Measurements from ENCODE around the gene ARHGEF9.

The ARHGEF9 gene

DNA sequence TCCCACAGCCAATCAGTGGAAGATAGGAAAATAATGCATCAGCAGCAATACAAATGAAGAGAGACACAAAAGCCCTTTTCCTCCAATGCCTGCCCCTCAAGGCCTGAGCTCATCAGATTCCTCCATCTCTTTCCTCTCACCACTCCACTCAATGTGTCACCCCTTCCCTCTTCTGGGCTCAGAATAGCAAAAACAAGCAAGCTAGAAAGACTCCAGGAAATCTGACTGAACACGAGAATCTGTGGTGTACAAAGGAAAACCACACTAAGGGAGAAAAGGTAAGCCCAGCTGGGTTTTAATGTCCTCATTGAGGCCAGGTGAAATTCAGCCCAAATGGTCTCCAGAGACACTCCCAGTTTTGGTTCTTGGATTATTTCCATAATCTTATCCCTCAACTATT, 46.3 kb downstream of the ARHGEF9 start:
- H3K4me3 ChIP-seq (ENCODE audit: low read depth, low read length), result no peak overlapping the region
- DNase-seq (ENCODE audit: low read depth), result no peak
- TF ChIP-seq, protein P1, sequence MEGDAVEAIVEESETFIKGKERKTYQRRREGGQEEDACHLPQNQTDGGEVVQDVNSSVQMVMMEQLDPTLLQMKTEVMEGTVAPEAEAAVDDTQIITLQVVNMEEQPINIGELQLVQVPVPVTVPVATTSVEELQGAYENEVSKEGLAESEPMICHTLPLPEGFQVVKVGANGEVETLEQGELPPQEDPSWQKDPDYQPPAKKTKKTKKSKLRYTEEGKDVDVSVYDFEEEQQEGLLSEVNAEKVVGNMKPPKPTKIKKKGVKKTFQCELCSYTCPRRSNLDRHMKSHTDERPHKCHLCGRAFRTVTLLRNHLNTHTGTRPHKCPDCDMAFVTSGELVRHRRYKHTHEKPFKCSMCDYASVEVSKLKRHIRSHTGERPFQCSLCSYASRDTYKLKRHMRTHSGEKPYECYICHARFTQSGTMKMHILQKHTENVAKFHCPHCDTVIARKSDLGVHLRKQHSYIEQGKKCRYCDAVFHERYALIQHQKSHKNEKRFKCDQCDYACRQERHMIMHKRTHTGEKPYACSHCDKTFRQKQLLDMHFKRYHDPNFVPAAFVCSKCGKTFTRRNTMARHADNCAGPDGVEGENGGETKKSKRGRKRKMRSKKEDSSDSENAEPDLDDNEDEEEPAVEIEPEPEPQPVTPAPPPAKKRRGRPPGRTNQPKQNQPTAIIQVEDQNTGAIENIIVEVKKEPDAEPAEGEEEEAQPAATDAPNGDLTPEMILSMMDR (IDR thresholded peaks at IDR 0.05; ENCODE audit: low read depth, low read length, missing control alignments), result no peak

DNA sequence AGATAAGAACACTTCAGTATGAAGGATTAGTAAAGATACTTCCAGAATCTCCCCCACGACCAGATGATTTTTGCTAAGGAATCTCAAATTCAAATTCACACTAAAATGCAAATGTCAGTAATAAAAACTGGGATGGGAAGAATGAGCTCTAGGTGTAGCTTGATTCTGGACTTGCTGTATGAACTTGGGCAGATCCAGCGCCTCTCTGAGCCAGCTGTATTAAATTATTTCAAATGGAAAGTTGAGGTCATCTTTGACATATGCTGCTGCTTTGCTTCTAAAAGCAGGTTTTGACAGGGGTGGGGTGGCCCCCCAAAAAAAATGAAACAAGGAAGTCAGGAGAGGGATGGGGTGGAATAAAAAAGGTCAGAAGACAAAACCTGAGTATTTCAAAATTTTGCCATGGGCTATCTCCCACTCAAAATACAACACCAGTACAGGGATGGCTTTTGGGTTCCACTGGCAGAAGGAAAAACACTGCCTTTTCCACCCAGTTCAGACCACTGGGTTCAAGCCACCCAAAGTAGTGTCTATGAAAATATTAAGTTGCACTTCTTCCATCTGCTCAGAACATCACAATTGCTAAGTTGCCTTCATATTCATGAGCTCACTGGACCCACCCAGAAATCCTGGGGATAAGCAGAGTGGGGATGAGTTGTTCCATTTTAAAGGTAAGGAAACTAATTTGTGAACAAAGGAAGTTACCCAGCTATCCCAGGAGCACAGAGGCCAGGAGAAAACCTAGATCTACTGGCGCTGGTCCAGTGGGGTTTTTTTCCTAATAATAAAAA, 47.7 kb downstream of the ARHGEF9 start:
- TF ChIP-seq, protein P1 (IDR thresholded peaks at IDR 0.05; ENCODE audit: low read depth, low read length, missing control alignments), result no peak
- no peak overlapping the region for H3K4me3 ChIP-seq (ENCODE audit: low read depth, low read length)
- no peak for DNase-seq (ENCODE audit: low read depth)

DNA sequence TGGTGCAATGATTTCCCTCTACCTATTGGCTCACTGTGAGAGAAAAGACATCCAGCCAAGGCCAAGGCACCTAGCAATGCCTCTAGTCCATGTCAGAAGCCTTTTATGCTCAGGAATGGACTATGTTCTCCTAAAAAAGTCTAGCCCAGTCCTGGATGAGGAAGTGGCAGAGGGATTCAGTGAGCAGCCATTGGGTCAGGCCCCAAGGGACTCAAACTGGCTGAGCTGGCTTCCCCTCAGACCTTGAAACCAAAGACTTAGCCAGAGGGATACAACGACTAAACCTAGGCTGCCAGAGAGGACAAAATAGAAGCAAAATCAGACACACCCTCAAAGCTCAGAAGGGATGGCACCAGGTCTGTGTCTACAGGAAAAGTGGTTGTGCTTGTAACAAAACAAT, 49.1 kb downstream of the ARHGEF9 start:
- no peak for DNase-seq (ENCODE audit: low read depth)
- no peak overlapping the region for H3K4me3 ChIP-seq (ENCODE audit: low read depth, low read length)
- TF ChIP-seq, protein P1 (IDR thresholded peaks at IDR 0.05; ENCODE audit: low read depth, low read length, missing control alignments), result no peak

DNA sequence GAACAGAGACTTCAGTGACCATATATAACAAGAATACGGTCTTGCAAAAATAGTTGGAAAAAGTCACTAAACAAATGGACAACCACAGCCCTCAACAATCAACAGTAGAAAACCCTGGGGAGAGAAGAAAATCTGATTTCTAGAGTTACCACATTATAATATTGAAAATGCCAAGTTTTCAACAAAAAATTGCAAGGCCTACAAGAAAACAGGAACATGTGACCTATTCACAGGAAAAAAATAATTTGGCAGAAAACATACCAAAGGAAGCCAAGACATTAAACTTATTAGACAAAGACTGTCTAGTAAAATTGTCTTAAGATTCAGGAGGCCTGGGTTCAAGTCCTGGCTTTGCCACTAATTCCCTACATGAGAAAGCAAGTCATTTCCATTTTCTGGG, 64.7 kb downstream of the ARHGEF9 start:
- TF ChIP-seq, protein P1 (IDR thresholded peaks at IDR 0.05; ENCODE audit: low read depth, low read length, missing control alignments), result no peak
- DNase-seq (ENCODE audit: low read depth), result no peak
- H3K4me3 ChIP-seq (ENCODE audit: low read depth, low read length), result no peak overlapping the region

DNA sequence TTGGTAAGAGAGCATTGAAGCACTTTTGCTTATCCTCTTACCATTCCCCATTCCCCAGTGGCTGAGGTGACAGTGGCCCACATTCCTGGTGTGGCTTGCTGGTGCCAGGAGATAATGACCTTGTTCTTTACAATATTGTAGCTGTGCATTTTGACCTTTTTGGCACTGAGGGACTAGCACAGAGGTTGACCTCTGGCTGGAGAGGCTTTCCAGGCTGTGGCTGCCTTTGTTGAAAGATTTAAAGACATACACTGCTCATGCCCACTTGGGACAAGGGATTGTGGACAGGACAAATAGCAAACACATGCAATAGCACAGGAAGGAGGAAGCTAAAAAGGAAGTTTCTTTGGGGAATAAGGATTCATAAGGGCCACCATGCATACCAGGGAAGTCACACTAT, 65.4 kb downstream of the ARHGEF9 start:
- TF ChIP-seq, protein P1 (IDR thresholded peaks at IDR 0.05; ENCODE audit: low read depth, low read length, missing control alignments), result no peak
- no peak overlapping the region for H3K4me3 ChIP-seq (ENCODE audit: low read depth, low read length)
- DNase-seq (ENCODE audit: low read depth), result no peak

DNA sequence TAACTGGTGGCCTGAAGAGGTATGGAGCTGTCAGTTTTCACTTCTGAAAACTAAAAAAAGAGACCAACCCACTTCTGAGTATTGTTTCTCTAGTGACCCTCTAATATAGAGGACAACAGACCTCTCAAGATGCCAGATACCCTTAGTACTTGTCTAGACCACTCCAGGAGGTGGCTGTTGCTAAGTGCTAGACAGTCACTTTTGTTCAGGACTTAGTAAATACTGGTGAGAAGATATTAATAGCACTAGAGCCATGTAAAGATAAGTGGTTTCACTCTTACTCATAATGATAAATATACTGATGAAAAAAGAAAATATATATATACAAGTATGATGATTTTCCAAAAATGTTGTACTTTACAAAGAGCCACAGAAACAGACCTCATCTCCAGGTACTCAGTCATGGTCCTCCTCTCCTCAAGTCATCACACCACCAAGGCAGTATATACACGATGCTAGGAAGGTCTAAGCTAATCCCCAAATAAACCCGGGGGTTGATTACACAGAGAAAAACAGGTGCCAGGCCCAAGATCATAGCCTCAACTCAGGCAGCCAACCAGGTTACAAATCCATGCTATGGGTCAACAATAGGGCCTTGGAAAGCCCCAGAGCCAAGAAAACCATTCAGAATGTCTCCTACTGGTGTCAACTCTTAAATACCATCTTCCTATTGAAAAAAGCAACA, 66.9 kb downstream of the ARHGEF9 start:
- no peak for DNase-seq (ENCODE audit: low read depth)
- TF ChIP-seq, protein P1 (IDR thresholded peaks at IDR 0.05; ENCODE audit: low read depth, low read length, missing control alignments), result no peak
- no peak overlapping the region for H3K4me3 ChIP-seq (ENCODE audit: low read depth, low read length)
